Activated T-helper 1 cell treated with anti-CD3 and anti-CD28 coated beads, Interleukin-12 subunit alpha, Interleukin-12 subunit beta, Interleukin-2, Interleukin-4 antibody, amounts not matched to agents 30 ng/mL and 10 ng/mL and 1 ng/mL, durations not matched to agents 14 hours and 24 hours and 36 hours (primary cell): ENCODE results near the gene KRT79. TPM values are rescaled to one million over a fixed set of nuclear protein-coding genes. Genes with fewer than 3 reads are reported as not detected.

ENCODE experiments used
- DNase-seq: peaks from one replicate; pipeline ENCODE4 v3.0.0; 2021; ENCODE audit warnings: low spot score
- H3K27ac Mint-ChIP-seq: one replicate; pipeline ENCODE4 v1.8.0; 2021; ENCODE audit warnings: mild to moderate bottlenecking, mixed read lengths
- H3K27me3 Mint-ChIP-seq: one replicate; pipeline ENCODE4 v1.8.0; 2022; ENCODE audit warnings: mild to moderate bottlenecking, moderate library complexity, mixed read lengths; ENCODE audit not compliant: insufficient read depth
- H3K36me3 Mint-ChIP-seq: one replicate; pipeline ENCODE4 v1.8.0; 2021; ENCODE audit warnings: low read depth, mixed read lengths
- H3K4me1 Mint-ChIP-seq: one replicate; pipeline ENCODE4 v1.8.0; 2021; ENCODE audit warnings: low read depth, mixed read lengths
- H3K4me3 Mint-ChIP-seq: one replicate; pipeline ENCODE4 v1.8.0; 2021; ENCODE audit warnings: mild to moderate bottlenecking, moderate library complexity, mixed read lengths
- H3K9me3 Mint-ChIP-seq: one replicate; pipeline ENCODE4 v1.8.0; 2021; ENCODE audit warnings: mixed read lengths
- intact Hi-C: fragments of 100-400 bp; cut with micrococcal nuclease; formaldehyde crosslinking; loops from one replicate; pipeline ENCODE4 v1.15.1; 2024
- total RNA-seq: library from RNA; stranded (reverse); gene quantifications from 2 replicates; pipeline ENCODE4 v1.2.3, GENCODE V29; 2022

The KRT79 gene
- total RNA-seq, 1 donor from 2014 or later: not detected

DNA sequence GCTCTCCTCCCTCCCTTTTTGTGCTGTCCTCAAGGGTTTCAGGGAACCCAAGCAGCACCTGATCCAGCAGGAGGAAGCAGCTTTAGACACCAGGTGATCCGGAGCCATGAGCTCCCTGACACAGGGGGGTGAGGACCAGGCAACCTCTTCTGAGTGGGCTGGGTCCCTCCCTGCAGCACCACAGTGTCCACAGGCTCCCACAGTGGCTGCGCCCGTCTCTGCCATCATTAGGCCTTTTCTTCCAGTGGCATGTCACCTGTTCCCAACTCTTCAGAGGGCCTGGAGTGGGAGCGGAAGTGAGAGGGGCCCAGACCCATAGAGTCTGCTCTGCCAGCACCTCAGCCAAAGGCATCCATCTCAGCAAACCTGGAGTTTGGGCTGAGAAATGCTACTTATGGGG, 56.5 kb downstream of the KRT79 start:
- no peak overlapping the region for H3K27ac Mint-ChIP-seq
- intact Hi-C loops: no loop called here
- H3K4me1 Mint-ChIP-seq: no peaks in the 10 kb centered on the region
- H3K9me3 Mint-ChIP-seq: no peaks in the 10 kb centered on the region
- H3K4me3 Mint-ChIP-seq: no peak overlapping the region
- no peak for DNase-seq
- H3K27me3 Mint-ChIP-seq: peaks cover 9% of the 10 kb centered on the region
- no peaks in the 10 kb centered on the region for H3K36me3 Mint-ChIP-seq

GRCh38 chr12:52776913-52777395, 57.2 kb downstream of the KRT79 start, which contains the start of gene KRT76:
Gene KRT76 (minus strand): TSS chr12:52777345. CDS start chr12:52777291, 54 bp downstream.
- no peak within 1 kb of the TSS for H3K4me3 Mint-ChIP-seq
- H3K9me3 Mint-ChIP-seq: no peaks in the 10 kb centered on the region

GRCh38 chr12:52776435-52776834, 57.7 kb downstream of the KRT79 start:
- H3K4me3 Mint-ChIP-seq: no peak overlapping the region
- no peak for DNase-seq
- no peaks in the 10 kb centered on the region for H3K9me3 Mint-ChIP-seq
- H3K36me3 Mint-ChIP-seq: no peaks in the 10 kb centered on the region
- peaks cover 7% of the 10 kb centered on the region for H3K27me3 Mint-ChIP-seq
- intact Hi-C loops: no loop called here
- no peaks in the 10 kb centered on the region for H3K4me1 Mint-ChIP-seq
- H3K27ac Mint-ChIP-seq: no peak overlapping the region

More at GRCh38 chr12:52776913-52777395, 57.2 kb downstream of the KRT79 start, which contains the start of gene KRT76:
- H3K27ac Mint-ChIP-seq: no peak within 1 kb of the TSS
- H3K4me1 Mint-ChIP-seq: no peaks in the 10 kb centered on the region
- no peak for DNase-seq
- H3K36me3 Mint-ChIP-seq: no peaks in the 10 kb centered on the region
- peaks cover 7% of the 10 kb centered on the region for H3K27me3 Mint-ChIP-seq
- intact Hi-C loops: no loop called here

GRCh38 chr12:52774629-52775250, 59.4 kb downstream of the KRT79 start:
- no peak overlapping the region for H3K4me3 Mint-ChIP-seq
- intact Hi-C loops: no loop called here
- DNase-seq: no peak

DNA sequence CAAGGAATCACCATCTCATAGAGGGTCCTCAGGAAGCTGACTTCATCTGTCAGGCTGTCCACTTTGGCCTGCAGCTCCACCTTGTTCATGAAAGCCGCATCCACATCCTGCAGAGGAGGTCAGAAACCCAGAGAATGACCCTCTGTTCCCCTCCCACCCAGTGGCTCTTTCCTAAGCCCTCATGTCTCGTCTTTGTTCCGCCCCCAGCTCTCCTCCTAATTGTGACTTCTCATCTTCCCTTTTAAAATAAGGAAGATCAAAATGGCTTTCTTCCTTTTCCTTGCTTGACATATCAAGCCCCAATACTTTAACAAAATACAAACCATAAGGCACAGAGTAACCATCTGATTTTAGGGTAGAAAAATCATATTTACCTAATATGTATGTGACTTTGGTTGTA, 61.3 kb downstream of the KRT79 start:
- no peak for DNase-seq
- Mint-ChIP-seq H3K27ac (no peak overlapping the region), H3K4me1 (no peaks in the 10 kb centered on the region), H3K36me3 (no peaks in the 10 kb centered on the region), H3K4me3 (no peak overlapping the region), H3K27me3 (no peaks in the 10 kb centered on the region), H3K9me3 (no peaks in the 10 kb centered on the region)
- intact Hi-C loops: no loop called here

More at GRCh38 chr12:52774629-52775250, 59.4 kb downstream of the KRT79 start:
- Mint-ChIP-seq H3K9me3 (no peaks in the 10 kb centered on the region), H3K4me1 (no peaks in the 10 kb centered on the region), H3K27ac (no peak overlapping the region), H3K36me3 (no peaks in the 10 kb centered on the region), H3K27me3 (peaks cover 7% of the 10 kb centered on the region)

GRCh38 chr12:52772188-52772587, 61.9 kb downstream of the KRT79 start:
- Mint-ChIP-seq H3K4me1 (no peaks in the 10 kb centered on the region), H3K4me3 (no peak overlapping the region), H3K27ac (no peak overlapping the region), H3K9me3 (no peaks in the 10 kb centered on the region), H3K36me3 (no peaks in the 10 kb centered on the region), H3K27me3 (no peaks in the 10 kb centered on the region)
- no peak for DNase-seq
- intact Hi-C loops: no loop called here

GRCh38 chr12:52771505-52771904, 62.6 kb downstream of the KRT79 start:
- H3K9me3 Mint-ChIP-seq: no peaks in the 10 kb centered on the region
- intact Hi-C loops: no loop called here
- H3K4me1 Mint-ChIP-seq: no peaks in the 10 kb centered on the region
- no peaks in the 10 kb centered on the region for H3K36me3 Mint-ChIP-seq
- DNase-seq: no peak
- H3K4me3 Mint-ChIP-seq: no peak overlapping the region
- H3K27ac Mint-ChIP-seq: no peak overlapping the region
- no peaks in the 10 kb centered on the region for H3K27me3 Mint-ChIP-seq

Other genes with a start within 250 kb of the KRT79 start
- not detected in 2 replicates for gene KRT72, start 232.8 kb downstream of the KRT79 start, total RNA-seq
- not detected in 2 replicates for gene KRT73, start 215.8 kb downstream of the KRT79 start, total RNA-seq
- gene KRT2, start 182.1 kb downstream of the KRT79 start, total RNA-seq: not detected in 2 replicates
- gene KRT1, start 153.9 kb downstream of the KRT79 start, total RNA-seq: not detected in 2 replicates
- gene KRT77, start 130.8 kb downstream of the KRT79 start, total RNA-seq: not detected in 2 replicates
- gene KRT76, start 57.0 kb downstream of the KRT79 start, total RNA-seq: not detected in 2 replicates
- 0.08 TPM in 1 of 2 replicates, not detected in the other for gene KRT3, start 38.2 kb downstream of the KRT79 start, total RNA-seq
- gene KRT4, start 20.2 kb downstream of the KRT79 start, total RNA-seq: not detected in 2 replicates
- gene KRT78, start 14.7 kb upstream of the KRT79 start, total RNA-seq: not detected in 2 replicates
- gene KRT8, start 70.8 kb upstream of the KRT79 start, total RNA-seq: 0.23 TPM in 1 of 2 replicates, not detected in the other
- gene KRT18, start 114.8 kb upstream of the KRT79 start, total RNA-seq: 3.2 and 3.9 TPM in 2 replicates
- gene EIF4B, start 172.1 kb upstream of the KRT79 start, total RNA-seq: 463 and 473 TPM in 2 replicates
- 2.7 and 3.1 TPM in 2 replicates for gene TNS2, start 215.8 kb upstream of the KRT79 start, total RNA-seq
- 41.2 and 42.6 TPM in 2 replicates for gene SPRYD3, start 245.1 kb upstream of the KRT79 start, total RNA-seq